ENCODE results near the gene HTRA2.

The HTRA2 gene

GRCh38 chr2:74530239-74531187, 780 bp downstream of the HTRA2 start:
- peak; percentile 53 for ATAC-seq
- TF ChIP-seq TOX (CRISPR knock-in tag; IDR thresholded peaks at IDR 0.05; ENCODE audit: borderline replicate concordance) (no peak), ZNF565 (CRISPR knock-in tag; conservative IDR thresholded peaks at IDR 0.05; ENCODE audit: low read depth) (no peak), POU6F1 (CRISPR knock-in tag; IDR thresholded peaks at IDR 0.05; ENCODE audit: borderline replicate concordance, low read depth) (no peak), CREB5 (CRISPR knock-in tag; IDR thresholded peaks at IDR 0.05; ENCODE audit: low read depth) (no peak), ZC3H10 (CRISPR knock-in tag; IDR thresholded peaks at IDR 0.05) (no peak), TSHZ2 (CRISPR knock-in tag; IDR thresholded peaks at IDR 0.05) (no peak), PATZ1 (CRISPR knock-in tag; IDR thresholded peaks at IDR 0.05; ENCODE audit: borderline replicate concordance) (no peak), PPARA (CRISPR knock-in tag; IDR thresholded peaks at IDR 0.05; ENCODE audit: borderline replicate concordance) (no peak)

GRCh38 chr2:74531666-74532065, 1.9 kb downstream of the HTRA2 start:
- TF ChIP-seq TOX (CRISPR knock-in tag; IDR thresholded peaks at IDR 0.05; ENCODE audit: borderline replicate concordance) (no peak), CSRNP3 (CRISPR knock-in tag; IDR thresholded peaks at IDR 0.05) (no peak), ARNTL (CRISPR knock-in tag; IDR thresholded peaks at IDR 0.05; ENCODE audit: borderline replicate concordance, low read depth) (no peak), PPARA (CRISPR knock-in tag; IDR thresholded peaks at IDR 0.05; ENCODE audit: borderline replicate concordance) (no peak), ISL1 (CRISPR knock-in tag; IDR thresholded peaks at IDR 0.05) (no peak), PATZ1 (CRISPR knock-in tag; IDR thresholded peaks at IDR 0.05; ENCODE audit: borderline replicate concordance) (no peak)
- no peak for ATAC-seq

GRCh38 chr2:74532222-74532621, 2.5 kb downstream of the HTRA2 start:
- ATAC-seq, result no peak
- no peak for TF ChIP-seq TSHZ2 (CRISPR knock-in tag; IDR thresholded peaks at IDR 0.05)
- no peak for TF ChIP-seq ZNF565 (CRISPR knock-in tag; conservative IDR thresholded peaks at IDR 0.05; ENCODE audit: low read depth)
- no peak for TF ChIP-seq PATZ1 (CRISPR knock-in tag; IDR thresholded peaks at IDR 0.05; ENCODE audit: borderline replicate concordance)
- TF ChIP-seq ZC3H10 (CRISPR knock-in tag; IDR thresholded peaks at IDR 0.05), result no peak
- TF ChIP-seq SNAI2 (CRISPR knock-in tag; IDR thresholded peaks at IDR 0.05), result no peak
- no peak for TF ChIP-seq OSR1 (CRISPR knock-in tag; IDR thresholded peaks at IDR 0.05)
- no peak for TF ChIP-seq TOX (CRISPR knock-in tag; IDR thresholded peaks at IDR 0.05; ENCODE audit: borderline replicate concordance)
- no peak for TF ChIP-seq ISL1 (CRISPR knock-in tag; IDR thresholded peaks at IDR 0.05)
- no peak for TF ChIP-seq CREB5 (CRISPR knock-in tag; IDR thresholded peaks at IDR 0.05; ENCODE audit: low read depth)
- TF ChIP-seq ZNF70 (CRISPR knock-in tag; IDR thresholded peaks at IDR 0.05), result no peak
- no peak for TF ChIP-seq GLIS3 (CRISPR knock-in tag; IDR thresholded peaks at IDR 0.05)
- TF ChIP-seq RARB (CRISPR knock-in tag; IDR thresholded peaks at IDR 0.05), result no peak

Data from SK-N-SH treated with all-trans-retinoic acid at 6 μM for 48 hours (cell line).